Tibial nerve (tissue), 3 donors: Measurements from ENCODE around the gene NID2.

ENCODE experiments used
- CTCF ChIP-seq, 5 experiments: fragments of 200-600 bp in 3 of 5; fragments of 450-650 bp in 2 of 5; sonication (generic) in 3 of 5; IDR thresholded peaks; one replicate each; pipeline ENCODE4 v1.5.1; 2016 to 2019; ENCODE audit warnings: antibody characterized with exemption in 5 of 5, mild to moderate bottlenecking in 3 of 5, moderate library complexity in 2 of 5
- POLR2A ChIP-seq, 2 donors: fragments of 450-650 bp; IDR thresholded peaks; one replicate each; pipeline ENCODE4 v1.6.1; 2017; ENCODE audit warnings: antibody characterized with exemption in 2 of 2, mild to moderate bottlenecking in 2 of 2, moderate library complexity in 2 of 2

- TF ChIP-seq CTCF (IDR thresholded peaks at IDR 0.05) (no peak), POLR2A (IDR thresholded peaks at IDR 0.05) (no peak)
These were observed 65.5 kb downstream of the NID2 start for GRCh38 chr14:52003324-52003723.
